H1 (cell line): ENCODE data around the gene PALD1. TPM values are rescaled to one million over a fixed set of nuclear protein-coding genes. Genes with fewer than 3 reads are reported as not detected.

Source experiments
- ATF3 ChIP-seq: IDR thresholded peaks from 2 replicates; pipeline ENCODE4 v1.6.1; 2011; ENCODE audit warnings: low read depth, mild to moderate bottlenecking, low read length; ENCODE audit not compliant: insufficient read depth
- MAX ChIP-seq: IDR thresholded peaks from 2 replicates; pipeline ENCODE4 v1.6.1; 2012; ENCODE audit warnings: inconsistent platforms
- PHF8 ChIP-seq: fragments of 200-600 bp; sonication (generic); conservative IDR thresholded peaks from 2 replicates; pipeline ENCODE4 v1.7.1; 2012; ENCODE audit warnings: low read depth, mild to moderate bottlenecking, inconsistent platforms, low read length, moderate library complexity
- POU5F1 ChIP-seq: IDR thresholded peaks from 2 replicates; pipeline ENCODE4 v1.6.1; 2011; ENCODE audit warnings: low read depth, mild to moderate bottlenecking, low read length, moderate library complexity
- RBBP5 ChIP-seq: IDR thresholded peaks from 2 replicates; pipeline ENCODE4 v1.7.1; 2012; ENCODE audit warnings: low read depth, mild to moderate bottlenecking, inconsistent platforms, low read length, moderate library complexity, borderline replicate concordance
- SP4 ChIP-seq: IDR thresholded peaks from 2 replicates; pipeline ENCODE4 v1.6.1; 2012; ENCODE audit warnings: low read length, inconsistent platforms
- TAF1 ChIP-seq: IDR thresholded peaks from 2 replicates; pipeline ENCODE4 v1.6.1; 2011; ENCODE audit warnings: mild to moderate bottlenecking, low read depth, low read length
- TAF7 ChIP-seq: optimal IDR thresholded peaks from 2 replicates; pipeline ENCODE3; 2011; ENCODE audit warnings: low read depth, mild to moderate bottlenecking, inconsistent platforms, low read length, moderate library complexity, borderline replicate concordance
- polyA plus RNA-seq, 7 experiments: library from polyadenylated mRNA; depleted of rRNA in 3 of 7; stranded (reverse) in 5 of 7; unstranded in 2 of 7; fragments of >200 nt in 5 of 7; fragments of 200-250 nt in 2 of 7; gene quantifications; 1 replicate in 5 of 7; 2 replicates in 1 of 7; 4 replicates in 1 of 7; pipeline versions ENCODE4 v1.2.1 to v1.2.3, GENCODE V29; 2011 to 2013; ENCODE audit warnings: missing spikeins in 2 of 7, mixed read lengths in 2 of 7
- total RNA-seq: library from RNA; stranded (reverse); fragmentation: NEBNext Ultra II Directional; extraction: Animal tissue kit (Norgen Biotek cat#: 25700); gene quantifications from 2 replicates; pipeline ENCODE4 v1.2.1, GENCODE V29; 2021

Gene PALD1
- total and polyA plus RNA-seq, 2 of the 8 experiments (the other 6 are each of a cell fraction or from before 2014, with no cell fraction given): 13.3 to 32.8 TPM

DNA sequence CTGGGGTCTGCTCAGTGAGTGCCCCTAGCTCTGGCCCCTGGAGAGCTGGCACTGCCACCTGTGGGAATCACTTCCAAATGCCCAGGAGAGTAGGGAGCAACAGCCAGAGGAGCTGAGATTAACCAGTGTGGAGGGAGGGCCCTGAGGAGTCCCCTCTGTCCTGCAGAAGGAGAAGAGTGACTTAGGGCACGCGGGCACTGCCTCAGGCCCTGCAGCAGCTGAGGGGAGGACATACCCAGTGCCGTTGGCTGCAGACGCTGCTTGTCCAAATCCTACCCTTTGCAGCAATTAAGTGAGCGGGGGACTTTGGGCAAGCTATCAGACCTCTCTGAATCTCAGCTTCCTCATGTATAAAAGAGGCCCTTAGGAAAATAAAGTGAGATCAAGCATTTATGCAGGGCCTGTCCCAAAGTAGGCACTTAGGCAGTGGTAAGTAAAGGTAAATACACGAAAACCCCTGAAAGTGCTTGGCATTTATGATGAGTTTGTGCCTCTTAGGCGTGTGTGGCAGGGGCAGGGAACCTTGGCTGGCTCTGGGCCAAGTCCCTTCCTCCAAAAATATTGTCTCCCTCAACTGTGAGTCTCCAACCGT lies 107.1 kb downstream of the PALD1 start (continued):
- no peak for TF ChIP-seq ATF3
- TF ChIP-seq RBBP5: no peak
- TF ChIP-seq MAX: no peak
- TF ChIP-seq PHF8: no peak
- TF ChIP-seq TAF1: no peak
- TF ChIP-seq POU5F1: no peak
- no peak for TF ChIP-seq TAF7
- TF ChIP-seq SP4: no peak
